Measurements from ENCODE around the gene SPDYE2B.
"Not testable (repeated sequence)": the region's sequence is repeated elsewhere in the genome, so short reads cannot be mapped to it uniquely, and the experiment has no call there.

The SPDYE2B gene

GRCh38 chr7:102649924-102650323, at the start of gene SPDYE2B:
Gene SPDYE2B, plus strand, starts transcription at chr7:102650319. Its CDS starts 2,030 bp downstream, at chr7:102652349.
- DNase-seq: not testable (repeated sequence)

GRCh38 chr7:102602317-102602716, 47.8 kb upstream of the SPDYE2B start:
- not testable (repeated sequence) for DNase-seq

- DNase-seq: not testable (repeated sequence)
Observed at GRCh38 chr7:102604431-102605145, 45.5 kb upstream of the SPDYE2B start.

GRCh38 chr7:102606848-102607247, 43.3 kb upstream of the SPDYE2B start:
- not testable (repeated sequence) for DNase-seq

GRCh38 chr7:102609734-102610133, 40.4 kb upstream of the SPDYE2B start:
- not testable (repeated sequence) for DNase-seq

GRCh38 chr7:102610441-102610840, 39.7 kb upstream of the SPDYE2B start:
- DNase-seq: not testable (repeated sequence)

- DNase-seq: not testable (repeated sequence)
Observed at GRCh38 chr7:102611013-102611674, 39.0 kb upstream of the SPDYE2B start.

- not testable (repeated sequence) for DNase-seq
Observed at GRCh38 chr7:102611675-102612325, 38.3 kb upstream of the SPDYE2B start.

- not testable (repeated sequence) for DNase-seq
Observed at GRCh38 chr7:102613575-102614345, 36.4 kb upstream of the SPDYE2B start.

- DNase-seq: not testable (repeated sequence)
Observed at GRCh38 chr7:102614346-102614697, 35.8 kb upstream of the SPDYE2B start.

- not testable (repeated sequence) for DNase-seq
Observed at GRCh38 chr7:102614873-102615272, 35.2 kb upstream of the SPDYE2B start.

GRCh38 chr7:102615930-102616329, 34.2 kb upstream of the SPDYE2B start:
- DNase-seq: not testable (repeated sequence)

GRCh38 chr7:102616507-102617125, 33.5 kb upstream of the SPDYE2B start, which contains the start of gene RASA4:
Gene RASA4, minus strand, starts transcription at chr7:102616756. Its CDS starts 67 bp downstream, at chr7:102616689.
- not testable (repeated sequence) for DNase-seq

GRCh38 chr7:102618122-102618521, 32.0 kb upstream of the SPDYE2B start:
- DNase-seq: not testable (repeated sequence)

- not testable (repeated sequence) for DNase-seq
Observed at GRCh38 chr7:102627271-102627904, 22.7 kb upstream of the SPDYE2B start.

- DNase-seq: not testable (repeated sequence)
Observed at GRCh38 chr7:102630622-102631021, 19.5 kb upstream of the SPDYE2B start.

GRCh38 chr7:102634299-102634698, 15.8 kb upstream of the SPDYE2B start:
- DNase-seq: not testable (repeated sequence)

- not testable (repeated sequence) for DNase-seq
Observed at GRCh38 chr7:102635354-102635753, 14.8 kb upstream of the SPDYE2B start.

GRCh38 chr7:102636956-102637355, 13.2 kb upstream of the SPDYE2B start:
- DNase-seq: not testable (repeated sequence)

GRCh38 chr7:102638848-102639247, 11.3 kb upstream of the SPDYE2B start:
- not testable (repeated sequence) for DNase-seq

- DNase-seq: not testable (repeated sequence)
Observed at GRCh38 chr7:102642691-102643090, 7.4 kb upstream of the SPDYE2B start, which contains the start of gene UPK3BL1. Gene UPK3BL1, minus strand, starts transcription at chr7:102642791. Its CDS starts 50 bp downstream, at chr7:102642741.

Measured in cortex of kidney (tissue), 1 donor.